ENCODE measurements around the gene SCG3.

DNA sequence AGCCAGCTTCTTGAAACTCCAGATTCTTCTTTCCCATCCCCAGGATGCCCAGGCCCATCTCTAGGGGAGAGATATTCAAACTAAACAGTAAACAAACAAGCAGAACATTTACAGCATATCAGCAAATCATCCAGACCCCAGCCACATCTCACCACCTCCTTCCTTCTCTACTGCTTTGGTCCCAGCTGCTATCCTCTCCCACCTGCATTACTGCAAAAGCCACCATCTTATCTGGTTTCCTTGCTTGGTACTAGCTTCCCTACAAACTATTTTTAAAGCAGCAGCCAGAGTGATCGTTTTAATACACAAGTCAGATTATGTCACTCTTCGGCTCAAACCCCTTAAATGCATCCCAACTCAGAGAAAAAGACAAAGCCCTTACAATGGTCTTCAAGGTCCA lies 51.3 kb downstream of the SCG3 start:
- TF ChIP-seq, protein P1, sequence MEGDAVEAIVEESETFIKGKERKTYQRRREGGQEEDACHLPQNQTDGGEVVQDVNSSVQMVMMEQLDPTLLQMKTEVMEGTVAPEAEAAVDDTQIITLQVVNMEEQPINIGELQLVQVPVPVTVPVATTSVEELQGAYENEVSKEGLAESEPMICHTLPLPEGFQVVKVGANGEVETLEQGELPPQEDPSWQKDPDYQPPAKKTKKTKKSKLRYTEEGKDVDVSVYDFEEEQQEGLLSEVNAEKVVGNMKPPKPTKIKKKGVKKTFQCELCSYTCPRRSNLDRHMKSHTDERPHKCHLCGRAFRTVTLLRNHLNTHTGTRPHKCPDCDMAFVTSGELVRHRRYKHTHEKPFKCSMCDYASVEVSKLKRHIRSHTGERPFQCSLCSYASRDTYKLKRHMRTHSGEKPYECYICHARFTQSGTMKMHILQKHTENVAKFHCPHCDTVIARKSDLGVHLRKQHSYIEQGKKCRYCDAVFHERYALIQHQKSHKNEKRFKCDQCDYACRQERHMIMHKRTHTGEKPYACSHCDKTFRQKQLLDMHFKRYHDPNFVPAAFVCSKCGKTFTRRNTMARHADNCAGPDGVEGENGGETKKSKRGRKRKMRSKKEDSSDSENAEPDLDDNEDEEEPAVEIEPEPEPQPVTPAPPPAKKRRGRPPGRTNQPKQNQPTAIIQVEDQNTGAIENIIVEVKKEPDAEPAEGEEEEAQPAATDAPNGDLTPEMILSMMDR (IDR thresholded peaks at IDR 0.05; ENCODE audit: low read depth, low read length): no peak
- no peak for TF ChIP-seq POLR2A (IDR thresholded peaks at IDR 0.05; ENCODE audit: extremely low read depth, insufficient read length)
- no peak for TF ChIP-seq MYC (IDR thresholded peaks at IDR 0.05; ENCODE audit: low read depth, low read length)
- TF ChIP-seq, protein P2, sequence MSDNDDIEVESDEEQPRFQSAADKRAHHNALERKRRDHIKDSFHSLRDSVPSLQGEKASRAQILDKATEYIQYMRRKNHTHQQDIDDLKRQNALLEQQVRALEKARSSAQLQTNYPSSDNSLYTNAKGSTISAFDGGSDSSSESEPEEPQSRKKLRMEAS (IDR thresholded peaks at IDR 0.05; ENCODE audit: low read depth, low read length): no peak

Data from NB4 (cell line).